HepG2 (cell line): ENCODE data around the gene CREG2. TPM values are rescaled to one million over a fixed set of nuclear protein-coding genes. Genes with fewer than 3 reads are reported as not detected.

Experiments
- AFF4 ChIP-seq: sonication (generic); formaldehyde crosslinking; IDR thresholded peaks from 2 replicates; pipeline ENCODE4 v1.4.0; 2020; ENCODE audit warnings: missing genetic modification reagents
- CSRNP2 ChIP-seq: sonication (generic); formaldehyde crosslinking; conservative IDR thresholded peaks from 2 replicates; pipeline ENCODE4 v1.8.0; 2022; ENCODE audit warnings: low read depth, missing genetic modification reagents
- ELK4 ChIP-seq: sonication (generic); formaldehyde crosslinking; IDR thresholded peaks from 2 replicates; pipeline ENCODE4 v1.9.0; 2021; ENCODE audit warnings: missing genetic modification reagents, borderline replicate concordance
- HNRNPH1 ChIP-seq: fragments of 200-400 bp; formaldehyde crosslinking; optimal IDR thresholded peaks from 2 replicates; pipeline ENCODE3; 2017; ENCODE audit warnings: mild to moderate bottlenecking, low read depth, low read length
- IRX3 ChIP-seq: sonication (generic); formaldehyde crosslinking; IDR thresholded peaks from 2 replicates; pipeline ENCODE4 v1.8.1; 2023; ENCODE audit warnings: mild to moderate bottlenecking, low read depth, missing genetic modification reagents, borderline replicate concordance
- MXD4 ChIP-seq: IDR thresholded peaks from 2 replicates; pipeline ENCODE4 v1.6.1; 2016; ENCODE audit warnings: mild to moderate bottlenecking, missing biosample characterization, missing genetic modification reagents
- NBN ChIP-seq: fragments of 450-650 bp; conservative IDR thresholded peaks from 2 replicates; pipeline ENCODE4 v1.6.1; 2017
- RBAK ChIP-seq: sonication (generic); formaldehyde crosslinking; IDR thresholded peaks from 2 replicates; pipeline ENCODE4 v1.5.1; 2020; ENCODE audit warnings: mild to moderate bottlenecking, missing genetic modification reagents
- SP4 ChIP-seq: sonication (generic); formaldehyde crosslinking; IDR thresholded peaks from 2 replicates; pipeline ENCODE4 v1.8.1; 2023; ENCODE audit warnings: mild to moderate bottlenecking, missing genetic modification reagents
- ZNF407 ChIP-seq: sonication (generic); formaldehyde crosslinking; IDR thresholded peaks from one replicate; pipeline ENCODE4 v1.5.1; 2020; ENCODE audit warnings: mild to moderate bottlenecking, missing genetic modification reagents; ENCODE audit errors: not compliant biosample characterization
- ZSCAN20 ChIP-seq: sonication (generic); formaldehyde crosslinking; IDR thresholded peaks from 2 replicates; pipeline ENCODE4 v1.4.0; 2020; ENCODE audit warnings: missing genetic modification reagents, mild to moderate bottlenecking, borderline replicate concordance
- polyA plus RNA-seq, 8 experiments: library from polyadenylated mRNA; depleted of rRNA in 3 of 8; stranded (reverse) in 7 of 8; unstranded in 1 of 8; fragments of >200 nt; fragmentation: Illumina TruSeq in 4 of 8; extraction: Trizol in 4 of 8; gene quantifications; 2 replicates each; pipeline versions ENCODE4 v1.2.1 to v1.2.3, GENCODE V29; 2011 to 2016; ENCODE audit warnings: low read depth in 4 of 8, missing spikeins in 1 of 8, mixed read lengths in 1 of 8; ENCODE audit not compliant: insufficient read depth in 1 of 8
- total RNA-seq, 5 experiments: library from RNA; depleted of rRNA; stranded (reverse); fragments of >200 nt; fragmentation: Illumina TruSeq; extraction: Trizol; gene quantifications; 2 replicates each; pipeline ENCODE4 v1.2.3, GENCODE V29; 2016; ENCODE audit warnings: low read depth in 1 of 5

CREG2 gene
- total and polyA plus RNA-seq, 2 of the 13 experiments (the other 11 are each of a cell fraction or from before 2014, with no cell fraction given) = 0.18 to 0.26 TPM

- peak; percentile 93 for TF ChIP-seq AFF4 (CRISPR knock-in tag)
- 0 out of 2 replicates have a peak, but pooled peaks have one; percentile 6 for TF ChIP-seq CSRNP2 (CRISPR knock-in tag)
- TF ChIP-seq RBAK (CRISPR knock-in tag) = 0 out of 2 replicates have a peak, but pooled peaks have one; percentile 60
- peak; percentile 93 for TF ChIP-seq SP4 (CRISPR knock-in tag)
- peak; percentile 84; the same call in 1 of the 2 replicates for TF ChIP-seq MXD4 (CRISPR knock-in tag)
- TF ChIP-seq ELK4 (CRISPR knock-in tag) = peak; percentile 91
- peak; percentile 42; the same call in 1 of the 2 replicates for TF ChIP-seq IRX3
- peak; percentile 39 for TF ChIP-seq ZNF407 (CRISPR knock-in tag)
- peak; percentile 90 for TF ChIP-seq ZSCAN20 (CRISPR knock-in tag)
- TF ChIP-seq NBN = no peak
- TF ChIP-seq HNRNPH1 = no peak
These were observed 78.7 kb downstream of the CREG2 start, which contains the start of gene RNF149 (continued) for GRCh38 chr2:101308432-101309210.
